Activated CD4-positive, alpha-beta T cell treated with anti-CD3 and anti-CD28 coated beads for 4 hours (primary cell): ENCODE data around the gene AOPEP.
"Not testable (repeated sequence)": the region's sequence is repeated elsewhere in the genome, so short reads cannot be mapped to it uniquely, and the experiment has no call there.

Experiments used
- DNase-seq, 2 donors: peaks; one replicate each; pipeline ENCODE4 v3.0.0-alpha.2; 2020

Gene AOPEP

GRCh38 chr9:94941211-94941875, 214.8 kb downstream of the AOPEP start:
- no peak for DNase-seq

- DNase-seq = no peak
These were observed 218.1 kb downstream of the AOPEP start for GRCh38 chr9:94944626-94945025.

- DNase-seq = no peak
These were observed 219.0 kb downstream of the AOPEP start for GRCh38 chr9:94945197-94946144.

- no peak for DNase-seq
These were observed 219.8 kb downstream of the AOPEP start for GRCh38 chr9:94946256-94946655.

- no peak for DNase-seq
These were observed 222.2 kb downstream of the AOPEP start for GRCh38 chr9:94948567-94949235.

- no peak for DNase-seq
These were observed 222.9 kb downstream of the AOPEP start for GRCh38 chr9:94949370-94949769.

GRCh38 chr9:94950040-94950578, 223.6 kb downstream of the AOPEP start:
- DNase-seq = no peak

GRCh38 chr9:94950579-94951323, 224.3 kb downstream of the AOPEP start:
- no peak for DNase-seq

GRCh38 chr9:94951324-94952135, 225.0 kb downstream of the AOPEP start:
- no peak for DNase-seq

GRCh38 chr9:94952565-94953373, 226.3 kb downstream of the AOPEP start:
- DNase-seq = peak in 1 of 2 donors; percentile 3

- no peak for DNase-seq
These were observed 230.2 kb downstream of the AOPEP start for GRCh38 chr9:94956731-94957130.

GRCh38 chr9:94960964-94961363, 234.5 kb downstream of the AOPEP start:
- no peak for DNase-seq

- no peak for DNase-seq
These were observed 235.4 kb downstream of the AOPEP start for GRCh38 chr9:94961870-94962269.

GRCh38 chr9:94965631-94966030, 239.1 kb downstream of the AOPEP start:
- DNase-seq = not testable (repeated sequence)

GRCh38 chr9:94966046-94966445, 239.5 kb downstream of the AOPEP start:
- DNase-seq = not testable (repeated sequence)

- no peak for DNase-seq
These were observed 241.0 kb downstream of the AOPEP start for GRCh38 chr9:94967482-94967881.

- DNase-seq = no peak
These were observed 245.1 kb downstream of the AOPEP start for GRCh38 chr9:94971378-94972131.

- DNase-seq = no peak
These were observed 247.0 kb downstream of the AOPEP start for GRCh38 chr9:94973451-94973941.

GRCh38 chr9:94974154-94974879, 247.8 kb downstream of the AOPEP start:
- DNase-seq = no peak
